ENCODE data around the gene TVP23A. TPM values are rescaled to one million over a fixed set of nuclear protein-coding genes. Genes with fewer than 3 reads are reported as not detected.
"Not testable (repeated sequence)": the region's sequence is repeated elsewhere in the genome, so short reads cannot be mapped to it uniquely, and the experiment has no call there.

Gene TVP23A
- polyA plus RNA-seq, 1 donor = 2.3 TPM

GRCh38 chr16:10805334-10805733 lies 13.3 kb downstream of the TVP23A start:
- DNase-seq (ENCODE audit: low read depth) = no peak

- DNase-seq (ENCODE audit: low read depth) = no peak
Observed at GRCh38 chr16:10799736-10800135, 18.9 kb downstream of the TVP23A start.

- DNase-seq (ENCODE audit: low read depth) = no peak
Observed at GRCh38 chr16:10791048-10791447, 27.5 kb downstream of the TVP23A start.

GRCh38 chr16:10788630-10789029 lies 30.0 kb downstream of the TVP23A start:
- not testable (repeated sequence) for DNase-seq (ENCODE audit: low read depth)

GRCh38 chr16:10787304-10787703 lies 31.3 kb downstream of the TVP23A start:
- no peak for DNase-seq (ENCODE audit: low read depth)

- no peak for DNase-seq (ENCODE audit: low read depth)
Observed at GRCh38 chr16:10782628-10783027, 36.0 kb downstream of the TVP23A start.

GRCh38 chr16:10780628-10781027 lies 38.0 kb downstream of the TVP23A start:
- DNase-seq (ENCODE audit: low read depth) = no peak

GRCh38 chr16:10779908-10780307 lies 38.7 kb downstream of the TVP23A start:
- not testable (repeated sequence) for DNase-seq (ENCODE audit: low read depth)

- DNase-seq (ENCODE audit: low read depth) = no peak
Observed at GRCh38 chr16:10777356-10777755, 41.2 kb downstream of the TVP23A start.

GRCh38 chr16:10776923-10777322 lies 41.7 kb downstream of the TVP23A start:
- DNase-seq (ENCODE audit: low read depth) = not testable (repeated sequence)

- no peak for DNase-seq (ENCODE audit: low read depth)
Observed at GRCh38 chr16:10776280-10776679, 42.3 kb downstream of the TVP23A start.

- DNase-seq (ENCODE audit: low read depth) = no peak
Observed at GRCh38 chr16:10770907-10771306, 47.7 kb downstream of the TVP23A start.

GRCh38 chr16:10769381-10769780 lies 49.2 kb downstream of the TVP23A start:
- DNase-seq (ENCODE audit: low read depth) = no peak

- no peak for DNase-seq (ENCODE audit: low read depth)
Observed at GRCh38 chr16:10767127-10767526, 51.5 kb downstream of the TVP23A start.

GRCh38 chr16:10765772-10766171 lies 52.8 kb downstream of the TVP23A start:
- DNase-seq (ENCODE audit: low read depth) = no peak

- no peak for DNase-seq (ENCODE audit: low read depth)
Observed at GRCh38 chr16:10763456-10763855, 55.1 kb downstream of the TVP23A start.

- no peak for DNase-seq (ENCODE audit: low read depth)
Observed at GRCh38 chr16:10762336-10763016, 56.1 kb downstream of the TVP23A start.

- no peak for DNase-seq (ENCODE audit: low read depth)
Observed at GRCh38 chr16:10761373-10761772, 57.2 kb downstream of the TVP23A start.

- DNase-seq (ENCODE audit: low read depth) = no peak
Observed at GRCh38 chr16:10760858-10761257, 57.7 kb downstream of the TVP23A start.

- no peak for DNase-seq (ENCODE audit: low read depth)
Observed at GRCh38 chr16:10756574-10756973, 62.0 kb downstream of the TVP23A start.

- no peak for DNase-seq (ENCODE audit: low read depth)
Observed at GRCh38 chr16:10754941-10755340, 63.7 kb downstream of the TVP23A start.

- DNase-seq (ENCODE audit: low read depth) = no peak
Observed at GRCh38 chr16:10753670-10754069, 64.9 kb downstream of the TVP23A start.

GRCh38 chr16:10752843-10753523 lies 65.6 kb downstream of the TVP23A start:
- no peak for DNase-seq (ENCODE audit: low read depth)
